Erythroblast (primary cell): ENCODE measurements around the gene FSIP2.

Source experiments
- GATA1 ChIP-seq: IDR thresholded peaks from 2 replicates; pipeline ENCODE4 v1.6.1; 2011; ENCODE audit warnings: low read depth, mild to moderate bottlenecking, control low read depth, low read length, moderate library complexity
- POLR2A ChIP-seq: IDR thresholded peaks from 2 replicates; pipeline ENCODE4 v1.6.1; 2011; ENCODE audit warnings: mild to moderate bottlenecking, low read length

DNA sequence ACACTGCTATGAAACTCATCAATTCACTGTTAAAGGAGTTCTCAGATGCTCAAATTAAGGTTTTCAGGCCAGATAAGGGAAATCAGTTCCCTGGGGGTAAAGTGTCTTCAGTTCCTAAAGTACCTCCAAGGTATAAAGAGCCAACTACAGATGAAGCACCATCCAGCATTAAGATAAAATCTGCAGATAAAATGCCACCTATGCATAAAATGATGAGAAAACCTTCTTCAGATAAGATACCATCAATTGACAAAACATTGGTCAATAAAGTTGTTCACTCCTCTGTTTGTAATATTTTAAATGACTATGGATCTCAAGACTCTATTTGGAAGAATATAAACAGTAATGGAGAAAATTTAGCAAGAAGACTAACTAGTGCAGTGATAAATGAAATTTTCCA, 68.2 kb downstream of the FSIP2 start:
- TF ChIP-seq POLR2A = no peak
- no peak for TF ChIP-seq GATA1
